GM21367 (cell line): Measurements from ENCODE around the gene C11orf58.

Source experiments
- ATAC-seq: cut with Tn5 transposase; IDR thresholded peaks from one replicate; pipeline ENCODE4 v1.9.1; 2021; ENCODE audit not compliant: unreplicated experiment

Gene C11orf58

GRCh38 chr11:16767957-16768356 is 29.5 kb downstream of the C11orf58 start:
- ATAC-seq: no peak

- ATAC-seq: no peak
Measured at GRCh38 chr11:16769386-16769785, 30.9 kb downstream of the C11orf58 start.

- no peak for ATAC-seq
Measured at GRCh38 chr11:16770016-16770415, 31.6 kb downstream of the C11orf58 start.

- ATAC-seq: no peak
Measured at GRCh38 chr11:16771350-16772140, 33.1 kb downstream of the C11orf58 start.

- no peak for ATAC-seq
Measured at GRCh38 chr11:16772141-16772512, 33.7 kb downstream of the C11orf58 start.

GRCh38 chr11:16773981-16774935 is 35.8 kb downstream of the C11orf58 start:
- no peak for ATAC-seq

- no peak for ATAC-seq
Measured at GRCh38 chr11:16774936-16775613, 36.6 kb downstream of the C11orf58 start.

GRCh38 chr11:16775614-16776283 is 37.3 kb downstream of the C11orf58 start:
- ATAC-seq: no peak

- no peak for ATAC-seq
Measured at GRCh38 chr11:16776711-16777612, 38.5 kb downstream of the C11orf58 start.

- ATAC-seq: no peak
Measured at GRCh38 chr11:16777613-16777975, 39.1 kb downstream of the C11orf58 start.

- no peak for ATAC-seq
Measured at GRCh38 chr11:16778286-16778685, 39.8 kb downstream of the C11orf58 start.

- no peak for ATAC-seq
Measured at GRCh38 chr11:16778876-16779275, 40.4 kb downstream of the C11orf58 start.

GRCh38 chr11:16779436-16779835 is 41.0 kb downstream of the C11orf58 start:
- no peak for ATAC-seq

- ATAC-seq: no peak
Measured at GRCh38 chr11:16780146-16780545, 41.7 kb downstream of the C11orf58 start.

GRCh38 chr11:16780698-16781550 is 42.5 kb downstream of the C11orf58 start:
- ATAC-seq: no peak

- no peak for ATAC-seq
Measured at GRCh38 chr11:16781936-16782919, 43.8 kb downstream of the C11orf58 start.

GRCh38 chr11:16783321-16783801 is 44.9 kb downstream of the C11orf58 start:
- no peak for ATAC-seq

- ATAC-seq: no peak
Measured at GRCh38 chr11:16784097-16784496, 45.6 kb downstream of the C11orf58 start.
